ENCODE results near the gene ORC3. TPM values are rescaled to one million over a fixed set of nuclear protein-coding genes. Genes with fewer than 3 reads are reported as not detected.
A peak's percentile ranks its signal among the peaks of the same experiment; 100 is the strongest.

Gene ORC3
- total and polyA plus RNA-seq, 2 of the 4 experiments (the other 2 are of a cell fraction) = 22.3 to 30.6 TPM

- in situ Hi-C loops (cut with MboI; ENCODE audit: low sequenced_read_pairs) (no loop called here), dilution Hi-C loops (cut with HindIII; ENCODE audit: low sequenced_read_pairs, unreplicated experiment) (no loop called here), intact Hi-C loops (cut with micrococcal nuclease) (loop anchor here (2.0 to 10.0 kb wide), 6 partner anchors 56 to 1171 kb away; partner anchors contain the start of gene CNR1)
- Histone ChIP-seq H3K18ac (ENCODE audit: low read depth, low read length) (peak overlapping the region; percentile 89; the same call in 1 of the 2 replicates), H3K4me2 (ENCODE audit: low read depth, low read length) (peak overlapping the region; percentile 96; the same call in 1 of the 2 replicates), H3K56ac (ENCODE audit: extremely low read depth, insufficient read depth, low read length) (peak overlapping the region; percentile 99), H2AK9ac (replicated peaks; ENCODE audit: low read depth, low read length, poor library complexity) (peak overlapping the region; percentile 99), H3K9me1 (ENCODE audit: insufficient read depth, low read length) (0 out of 2 replicates have a peak, but pooled peaks cover 8% of the 10 kb centered on the region), H3K4me1 (ENCODE audit: control insufficient read depth, insufficient read depth, low read length) (peaks cover 11% of the 10 kb centered on the region), H3K79me1 (ENCODE audit: low read depth in 1 of 2, low read length in 2 of 2) (peaks cover 0 to 15% of the 10 kb centered on the region in 2 experiments; a peak in 2 of 4 replicates), H3K4me3 (ENCODE audit: insufficient read depth, low read depth, low read length) (peak overlapping the region; percentile 59), H3K36me3 (ENCODE audit: control insufficient read depth, insufficient read depth, low read length) (no peaks in the 10 kb centered on the region), H2AFZ (replicated peaks; ENCODE audit: low read length, poor library complexity) (peak overlapping the region; percentile 92), H4K8ac (ENCODE audit: low read depth in 2 of 2, low read length in 2 of 2) (peak overlapping the region; percentile 57 to 96), H3K23ac (ENCODE audit: low read depth, low read length) (peak overlapping the region; percentile 98), H4K91ac (ENCODE audit: insufficient read depth, low read depth, low read length) (peak overlapping the region; percentile 90), H4K20me1 (ENCODE audit: insufficient read depth, low read length) (peaks cover 47% of the 10 kb centered on the region), H2BK15ac (ENCODE audit: low read depth, low read length) (peak overlapping the region; percentile 47; the same call in 1 of the 3 replicates), H3K27ac (ENCODE audit: insufficient read depth, low read length) (peak overlapping the region; percentile 87), H3K9ac (ENCODE audit: low read depth, low read length) (peak overlapping the region; percentile 99), H2BK5ac (ENCODE audit: low read depth, low read length, poor library complexity, severe bottlenecking) (peak overlapping the region; percentile 61), H3K27me3 (ENCODE audit: control insufficient read depth, insufficient read depth, low read length) (no peaks in the 10 kb centered on the region), H4K5ac (ENCODE audit: low read depth, low read length) (peak overlapping the region; percentile 68), H3K4ac (ENCODE audit: low read depth, low read length) (peak overlapping the region; percentile 95), H2BK20ac (ENCODE audit: low read depth, low read length) (no peak overlapping the region), H3K14ac (replicated peaks; ENCODE audit: low read depth, low read length) (peak overlapping the region; percentile 87), H2AK5ac (ENCODE audit: low read depth, low read length) (peak overlapping the region; percentile 79; the same call in 1 of the 2 replicates), H3K9me3 (ENCODE audit: control insufficient read depth, insufficient read depth, low read length) (no peaks in the 10 kb centered on the region), H2BK120ac (ENCODE audit: low read depth, low read length) (peak overlapping the region; percentile 69)
- 0% methylated on average over 21 of the region's 36 CpGs; no CpG with 5 or more reads in 1 of the 2 experiments for WGBS, 2 experiments (ENCODE audit: extremely low coverage in 2 of 2, insufficient read length in 1 of 2)
- POLR2A ChIA-PET (ENCODE audit: unreplicated experiment) = no interaction called here
- no peak; the same call in 1 of the 2 replicates for ATAC-seq (ENCODE audit: low read depth)
- CTCF ChIA-PET = interaction anchor here (0.5 to 0.6 kb wide), 2 partner anchors 19 to 334 kb away, joined by 3 read pairs; no protein-coding TSS in a partner anchor
- no TSS peak for BruUV-seq (replicated peaks)
- no peak for TF ChIP-seq MXI1 (IDR thresholded peaks at IDR 0.05; ENCODE audit: borderline replicate concordance, low read depth, low read length)
- no peak for TF ChIP-seq USF2 (IDR thresholded peaks at IDR 0.05; ENCODE audit: low read depth, low read length)
- TF ChIP-seq ELK1 (IDR thresholded peaks at IDR 0.05; ENCODE audit: borderline replicate concordance, low read depth, low read length) = no peak
- TF ChIP-seq FOS (IDR thresholded peaks at IDR 0.05; ENCODE audit: low read depth, low read length) = no peak
- no peak for TF ChIP-seq MAZ (IDR thresholded peaks at IDR 0.05; ENCODE audit: borderline replicate concordance, low read depth, low read length)
- TF ChIP-seq RFX5 (IDR thresholded peaks at IDR 0.05; ENCODE audit: low read depth, low read length) = no peak
- TF ChIP-seq MAFK (IDR thresholded peaks at IDR 0.05; ENCODE audit: low read depth, low read length) = no peak
- TF ChIP-seq, protein P1, sequence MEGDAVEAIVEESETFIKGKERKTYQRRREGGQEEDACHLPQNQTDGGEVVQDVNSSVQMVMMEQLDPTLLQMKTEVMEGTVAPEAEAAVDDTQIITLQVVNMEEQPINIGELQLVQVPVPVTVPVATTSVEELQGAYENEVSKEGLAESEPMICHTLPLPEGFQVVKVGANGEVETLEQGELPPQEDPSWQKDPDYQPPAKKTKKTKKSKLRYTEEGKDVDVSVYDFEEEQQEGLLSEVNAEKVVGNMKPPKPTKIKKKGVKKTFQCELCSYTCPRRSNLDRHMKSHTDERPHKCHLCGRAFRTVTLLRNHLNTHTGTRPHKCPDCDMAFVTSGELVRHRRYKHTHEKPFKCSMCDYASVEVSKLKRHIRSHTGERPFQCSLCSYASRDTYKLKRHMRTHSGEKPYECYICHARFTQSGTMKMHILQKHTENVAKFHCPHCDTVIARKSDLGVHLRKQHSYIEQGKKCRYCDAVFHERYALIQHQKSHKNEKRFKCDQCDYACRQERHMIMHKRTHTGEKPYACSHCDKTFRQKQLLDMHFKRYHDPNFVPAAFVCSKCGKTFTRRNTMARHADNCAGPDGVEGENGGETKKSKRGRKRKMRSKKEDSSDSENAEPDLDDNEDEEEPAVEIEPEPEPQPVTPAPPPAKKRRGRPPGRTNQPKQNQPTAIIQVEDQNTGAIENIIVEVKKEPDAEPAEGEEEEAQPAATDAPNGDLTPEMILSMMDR (conservative IDR thresholded peaks at IDR 0.05; ENCODE audit: low read depth, low read length) = no peak
- TF ChIP-seq CHD1 (IDR thresholded peaks at IDR 0.05; ENCODE audit: low read depth, low read length) = no peak
- no peak for TF ChIP-seq BHLHE40 (IDR thresholded peaks at IDR 0.05; ENCODE audit: low read depth, low read length)
- TF ChIP-seq RCOR1 (IDR thresholded peaks at IDR 0.05; ENCODE audit: insufficient replicate concordance, low read length) = no peak
- TF ChIP-seq NFE2L2 (IDR thresholded peaks at IDR 0.05; ENCODE audit: low read depth, low read length) = no peak
- TF ChIP-seq CEBPB (IDR thresholded peaks at IDR 0.05; ENCODE audit: low read depth, low read length) = no peak
- DNase-seq = no peak
These were observed 111.4 kb downstream of the ORC3 start for GRCh38 chr6:87701344-87701675.

Measured in IMR-90 (cell line).